IPS-18c (cell line): Measurements from ENCODE around the gene RPL32.

ENCODE experiments used
- H3K4me3 ChIP-seq: 2 replicates; pipeline ENCODE4 v1.7.0; 2013; ENCODE audit warnings: low read depth, mild to moderate bottlenecking, low read length, moderate library complexity; ENCODE audit not compliant: insufficient read depth
- H3K9me3 ChIP-seq: one replicate; pipeline ENCODE4 v1.6.1; 2013; ENCODE audit warnings: mild to moderate bottlenecking, low read length, moderate library complexity; ENCODE audit not compliant: control insufficient read depth, insufficient read depth

Gene RPL32

DNA sequence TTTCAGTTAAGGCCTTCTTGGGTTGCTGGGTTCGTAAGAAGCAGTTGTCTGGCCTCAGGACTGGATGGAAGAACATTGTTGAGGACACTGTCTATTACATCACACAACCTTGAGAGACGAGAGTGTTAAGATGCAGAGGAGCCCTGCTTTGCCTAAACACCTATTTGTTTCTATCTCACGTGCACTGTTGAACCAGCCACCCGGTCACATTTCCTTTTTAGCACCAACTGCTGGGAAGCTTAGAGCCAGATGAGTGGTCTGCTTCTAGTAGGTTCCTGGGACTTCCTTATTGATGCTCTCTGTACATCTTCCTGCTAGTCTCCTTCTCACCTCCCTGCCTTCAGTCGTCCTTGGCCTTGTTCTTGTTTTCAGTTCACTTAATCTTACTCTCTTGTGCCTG is 22.6 kb downstream of the RPL32 start:
- Histone ChIP-seq H3K4me3 (no peak overlapping the region), H3K9me3 (no peaks in the 10 kb centered on the region)

DNA sequence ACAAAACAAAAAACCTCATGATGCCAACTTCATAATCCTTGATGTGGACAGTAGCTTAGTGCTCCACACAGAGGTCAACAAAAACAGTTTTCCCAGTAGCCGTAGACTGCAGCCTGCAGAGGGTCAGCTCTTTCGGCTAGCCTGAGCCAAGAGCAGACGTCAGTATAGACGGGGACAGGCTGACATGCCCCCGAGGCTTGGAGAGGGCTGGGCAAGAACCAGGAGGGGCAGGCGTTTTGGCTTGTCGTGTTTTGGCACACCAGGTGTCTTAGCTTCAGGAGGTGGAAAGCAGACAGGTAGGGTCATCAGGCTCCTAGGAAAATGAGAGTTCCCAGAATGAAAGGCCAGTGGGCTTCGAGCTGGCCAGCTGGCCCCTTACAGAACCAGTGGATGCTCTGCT is 23.1 kb downstream of the RPL32 start:
- Histone ChIP-seq H3K4me3 (no peak overlapping the region), H3K9me3 (no peaks in the 10 kb centered on the region)

DNA sequence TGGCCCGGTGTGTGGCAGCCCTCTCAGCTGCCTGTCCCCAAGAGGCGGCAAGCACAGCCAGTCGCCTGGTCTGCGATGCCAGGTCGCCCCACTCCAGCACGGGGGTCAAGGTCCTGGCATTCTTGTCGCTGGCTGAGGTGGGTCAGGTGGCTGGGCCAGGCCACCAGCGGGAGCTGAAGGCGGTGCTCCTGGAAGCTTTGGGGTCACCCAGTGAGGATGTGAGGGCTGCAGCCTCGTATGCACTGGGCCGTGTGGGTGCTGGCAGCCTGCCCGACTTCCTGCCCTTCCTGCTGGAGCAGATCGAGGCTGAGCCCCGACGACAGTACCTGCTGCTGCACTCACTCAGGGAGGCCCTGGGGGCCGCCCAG is 24.0 kb downstream of the RPL32 start:
- Histone ChIP-seq H3K4me3 (no peak overlapping the region; the same call in 1 of the 2 replicates), H3K9me3 (no peaks in the 10 kb centered on the region)

DNA sequence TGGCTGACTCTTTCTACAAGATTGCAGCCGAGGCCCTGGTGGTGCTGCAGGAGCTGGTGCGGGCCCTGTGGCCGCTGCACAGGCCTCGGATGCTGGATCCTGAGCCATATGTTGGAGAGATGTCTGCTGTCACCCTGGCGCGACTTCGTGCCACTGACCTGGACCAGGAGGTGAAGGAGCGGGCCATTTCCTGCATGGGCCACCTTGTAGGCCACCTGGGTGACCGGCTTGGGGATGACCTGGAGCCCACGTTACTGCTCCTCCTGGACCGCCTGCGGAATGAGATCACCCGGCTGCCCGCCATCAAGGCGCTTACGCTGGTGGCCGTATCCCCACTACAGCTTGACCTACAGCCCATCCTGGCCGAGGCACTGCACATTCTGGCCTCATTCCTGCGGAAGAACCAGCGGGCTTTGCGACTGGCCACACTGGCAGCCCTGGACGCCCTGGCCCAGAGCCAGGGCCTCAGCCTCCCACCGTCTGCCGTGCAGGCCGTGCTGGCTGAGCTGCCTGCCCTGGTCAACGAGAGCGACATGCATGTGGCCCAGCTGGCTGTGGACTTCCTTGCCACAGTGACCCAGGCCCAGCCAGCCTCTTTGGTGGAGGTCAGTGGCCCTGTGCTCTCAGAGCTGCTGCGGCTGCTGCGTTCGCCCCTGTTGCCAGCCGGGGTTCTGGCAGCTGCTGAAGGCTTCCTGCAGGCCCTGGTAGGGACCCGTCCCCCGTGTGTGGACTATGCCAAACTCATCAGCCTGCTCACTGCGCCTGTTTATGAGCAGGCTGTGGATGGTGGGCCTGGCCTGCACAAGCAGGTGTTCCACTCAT is 24.6 kb downstream of the RPL32 start:
- H3K4me3 ChIP-seq = no peak overlapping the region

DNA sequence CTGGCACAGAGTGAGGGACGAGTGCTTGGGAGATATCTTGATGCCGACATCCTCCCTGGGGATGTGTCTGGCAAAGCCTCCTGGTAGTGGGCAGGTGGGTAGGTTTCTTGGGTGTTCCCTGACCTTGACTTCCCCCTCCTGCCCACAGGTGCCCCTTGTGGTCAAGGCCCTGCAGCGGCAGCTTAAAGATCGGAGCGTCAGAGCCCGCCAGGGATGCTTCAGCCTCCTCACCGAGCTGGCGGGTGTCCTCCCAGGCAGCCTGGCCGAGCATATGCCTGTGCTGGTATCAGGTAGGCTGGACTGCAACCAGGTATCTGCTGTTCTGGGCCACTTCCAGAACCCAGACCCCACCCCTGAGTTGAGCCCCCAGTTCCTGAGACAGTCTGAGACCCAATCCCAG is 25.6 kb downstream of the RPL32 start:
- H3K4me3 ChIP-seq = no peak overlapping the region
- H3K9me3 ChIP-seq = no peaks in the 10 kb centered on the region

More for the DNA sequence above, 24.6 kb downstream of the RPL32 start:
- no peaks in the 10 kb centered on the region for H3K9me3 ChIP-seq

DNA sequence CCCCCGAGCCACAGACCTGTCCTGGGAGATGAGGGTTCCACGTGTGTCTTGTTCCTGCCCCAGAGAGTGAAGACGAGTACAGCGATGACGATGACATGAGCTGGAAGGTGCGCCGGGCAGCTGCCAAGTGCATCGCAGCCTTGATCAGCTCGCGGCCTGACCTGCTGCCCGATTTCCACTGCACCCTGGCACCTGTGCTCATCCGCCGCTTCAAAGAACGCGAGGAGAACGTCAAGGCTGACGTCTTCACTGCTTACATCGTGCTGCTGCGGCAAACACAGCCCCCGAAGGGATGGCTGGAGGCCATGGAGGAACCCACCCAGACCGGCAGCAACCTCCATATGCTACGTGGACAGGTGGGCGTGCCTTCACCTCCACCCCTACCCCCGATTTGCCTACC is 26.3 kb downstream of the RPL32 start:
- Histone ChIP-seq H3K9me3 (no peaks in the 10 kb centered on the region), H3K4me3 (no peak overlapping the region)

DNA sequence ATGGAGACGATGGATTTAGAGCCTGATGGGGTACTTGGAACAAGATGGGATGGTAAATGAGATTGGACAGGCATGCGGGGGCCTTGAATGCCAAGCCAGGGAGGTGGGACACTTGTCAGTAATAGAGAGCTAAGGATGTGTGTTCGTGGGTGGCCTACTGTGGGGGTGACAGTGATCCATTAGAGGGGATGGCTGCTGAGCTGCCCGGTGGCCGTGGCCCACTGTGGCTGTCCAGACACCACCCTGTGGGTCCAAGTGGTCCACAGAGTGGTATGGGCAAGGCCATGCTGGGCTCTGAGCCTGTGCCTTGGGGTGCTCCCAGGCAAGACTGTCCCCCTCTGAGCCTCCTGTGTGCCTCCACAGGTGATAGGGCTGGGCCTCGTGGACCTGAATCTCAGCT is 27.4 kb downstream of the RPL32 start:
- no peaks in the 10 kb centered on the region for H3K9me3 ChIP-seq
- no peak overlapping the region for H3K4me3 ChIP-seq

DNA sequence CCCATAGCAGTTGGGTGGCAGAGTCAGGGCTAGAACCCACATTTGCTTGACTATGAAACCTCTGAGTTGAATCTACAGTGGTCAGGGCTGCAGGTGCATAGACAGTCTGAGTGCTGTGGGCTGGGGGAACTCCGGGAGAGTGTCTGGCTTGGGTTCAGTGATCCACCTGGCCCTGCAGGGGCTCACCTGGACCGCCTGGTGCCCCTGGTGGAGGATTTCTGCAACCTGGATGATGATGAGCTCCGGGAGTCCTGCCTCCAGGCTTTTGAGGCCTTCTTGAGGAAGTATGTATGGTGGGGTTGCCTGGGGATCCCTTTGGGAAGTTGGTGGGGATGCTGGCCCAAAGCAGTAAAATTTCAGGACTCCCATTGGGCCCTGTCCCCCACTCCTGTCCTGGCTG is 28.6 kb downstream of the RPL32 start:
- Histone ChIP-seq H3K9me3 (no peaks in the 10 kb centered on the region), H3K4me3 (no peak overlapping the region)

DNA sequence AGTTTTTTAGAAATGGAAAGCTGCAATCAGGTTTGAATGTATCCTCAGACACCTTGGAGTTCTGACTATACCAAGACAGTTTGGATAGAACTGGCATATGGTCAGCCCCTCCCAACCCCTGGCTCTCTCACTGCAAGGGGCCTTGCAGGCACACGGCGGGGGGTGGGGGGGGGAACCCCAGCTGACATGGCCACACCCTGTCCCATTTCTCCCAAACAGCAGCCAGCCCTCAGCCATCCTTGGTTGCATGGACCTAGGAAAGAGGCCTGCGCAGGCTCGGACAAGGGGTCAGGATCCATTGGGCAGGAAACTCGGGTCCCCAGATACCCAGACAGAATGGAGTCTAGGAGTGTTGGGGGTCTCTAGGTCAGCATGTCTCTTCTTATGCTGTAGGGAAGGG is 30.4 kb downstream of the RPL32 start:
- Histone ChIP-seq H3K4me3 (no peak overlapping the region), H3K9me3 (no peaks in the 10 kb centered on the region)

DNA sequence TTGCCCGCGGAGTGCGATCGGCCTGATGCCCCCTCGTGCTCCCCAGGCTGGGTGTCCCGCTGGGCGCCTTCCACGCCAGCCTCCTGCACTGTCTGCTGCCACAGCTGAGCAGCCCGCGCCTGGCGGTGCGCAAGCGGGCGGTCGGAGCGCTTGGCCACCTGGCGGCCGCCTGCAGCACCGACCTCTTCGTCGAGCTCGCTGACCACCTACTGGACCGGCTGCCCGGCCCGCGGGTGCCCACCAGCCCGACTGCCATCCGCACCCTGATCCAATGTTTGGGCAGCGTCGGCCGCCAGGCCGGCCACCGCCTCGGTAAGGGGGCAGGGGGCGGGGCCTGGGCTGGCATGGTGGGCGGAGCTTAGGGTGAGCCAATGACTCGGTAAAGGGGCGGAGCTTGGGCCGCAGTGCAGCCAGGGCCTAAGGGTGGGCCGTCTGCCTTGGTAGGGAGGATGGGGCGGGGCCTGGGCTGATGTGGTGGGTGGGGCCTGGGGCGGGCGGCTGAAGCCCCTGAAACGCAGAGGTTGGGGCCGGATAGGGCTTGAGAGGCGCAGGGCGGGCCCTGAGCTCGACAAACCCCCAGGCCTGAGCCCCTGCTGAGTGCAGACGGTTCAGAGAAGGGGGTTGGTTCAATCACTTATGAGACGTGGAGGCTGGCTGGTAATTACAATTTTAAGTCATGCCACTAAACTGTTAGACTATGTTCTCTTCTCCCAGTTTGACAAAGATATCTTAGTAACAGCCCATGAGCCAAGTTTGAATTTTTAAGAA is 31.2 kb downstream of the RPL32 start:
- H3K9me3 ChIP-seq = no peaks in the 10 kb centered on the region

DNA sequence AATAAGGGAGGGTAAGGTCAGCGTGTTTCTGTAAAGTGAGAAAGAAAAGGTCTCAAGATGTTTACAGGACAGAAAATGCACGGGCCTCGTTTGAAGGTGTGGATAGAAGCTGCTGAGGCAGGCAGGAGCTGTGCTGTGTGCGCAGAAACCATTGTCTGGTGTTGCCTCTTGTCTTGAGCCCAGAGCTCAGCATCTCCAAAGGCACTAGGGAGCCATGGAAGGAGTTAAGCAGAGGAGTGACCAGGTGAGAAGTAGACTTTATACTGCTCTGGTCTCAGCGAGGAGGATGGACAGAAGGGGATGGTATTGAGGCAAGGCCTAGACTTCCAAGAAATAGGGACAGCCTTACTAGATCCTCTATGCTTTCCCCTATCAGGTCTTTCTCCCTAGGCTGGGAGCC is 31.9 kb downstream of the RPL32 start:
- Histone ChIP-seq H3K4me3 (peak overlapping the region; percentile 72), H3K9me3 (no peaks in the 10 kb centered on the region)

More for the DNA sequence above, 31.2 kb downstream of the RPL32 start:
- peak overlapping the region; percentile 72 for H3K4me3 ChIP-seq

DNA sequence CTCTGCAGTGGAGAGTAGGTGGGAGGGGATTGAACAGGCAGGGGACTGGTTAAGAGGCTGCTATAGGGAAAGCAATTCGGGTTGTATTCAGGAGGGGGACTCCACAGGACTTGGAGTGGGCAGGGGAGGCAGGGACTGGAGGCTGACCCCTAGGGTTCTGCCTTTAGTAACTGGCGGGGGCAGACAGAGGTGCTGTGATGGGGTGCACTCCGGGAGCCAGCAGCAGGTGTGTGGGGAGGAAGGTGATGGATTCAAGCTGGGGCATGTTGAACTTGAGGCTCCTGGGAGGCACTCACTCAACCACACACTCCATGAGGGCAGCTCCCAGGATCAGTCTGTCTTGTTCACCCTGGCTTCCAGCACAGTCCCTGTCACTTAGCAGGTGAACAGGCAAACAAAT is 32.4 kb downstream of the RPL32 start:
- Histone ChIP-seq H3K4me3 (no peak overlapping the region), H3K9me3 (no peaks in the 10 kb centered on the region)

DNA sequence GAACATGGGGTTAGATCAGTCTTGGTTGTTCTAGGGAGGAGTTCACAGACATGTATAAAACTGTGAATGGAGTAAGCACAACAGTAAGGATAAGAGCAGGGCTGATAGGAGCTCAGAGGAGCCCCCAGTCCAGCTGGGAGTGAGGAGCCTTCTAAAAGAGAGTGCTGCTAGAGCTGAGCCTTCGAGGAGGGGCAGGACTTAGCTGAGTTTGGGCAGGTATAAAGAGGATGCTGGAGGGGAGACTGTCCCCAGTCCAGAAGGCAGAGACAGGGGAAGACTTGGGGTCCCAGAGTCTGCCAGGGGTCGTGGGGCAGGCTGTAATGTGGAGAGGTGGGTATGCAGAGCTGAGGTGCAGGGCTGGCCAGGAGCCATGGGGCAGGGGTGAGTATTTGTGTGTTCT is 32.8 kb downstream of the RPL32 start:
- Histone ChIP-seq H3K9me3 (no peaks in the 10 kb centered on the region), H3K4me3 (no peak overlapping the region)

DNA sequence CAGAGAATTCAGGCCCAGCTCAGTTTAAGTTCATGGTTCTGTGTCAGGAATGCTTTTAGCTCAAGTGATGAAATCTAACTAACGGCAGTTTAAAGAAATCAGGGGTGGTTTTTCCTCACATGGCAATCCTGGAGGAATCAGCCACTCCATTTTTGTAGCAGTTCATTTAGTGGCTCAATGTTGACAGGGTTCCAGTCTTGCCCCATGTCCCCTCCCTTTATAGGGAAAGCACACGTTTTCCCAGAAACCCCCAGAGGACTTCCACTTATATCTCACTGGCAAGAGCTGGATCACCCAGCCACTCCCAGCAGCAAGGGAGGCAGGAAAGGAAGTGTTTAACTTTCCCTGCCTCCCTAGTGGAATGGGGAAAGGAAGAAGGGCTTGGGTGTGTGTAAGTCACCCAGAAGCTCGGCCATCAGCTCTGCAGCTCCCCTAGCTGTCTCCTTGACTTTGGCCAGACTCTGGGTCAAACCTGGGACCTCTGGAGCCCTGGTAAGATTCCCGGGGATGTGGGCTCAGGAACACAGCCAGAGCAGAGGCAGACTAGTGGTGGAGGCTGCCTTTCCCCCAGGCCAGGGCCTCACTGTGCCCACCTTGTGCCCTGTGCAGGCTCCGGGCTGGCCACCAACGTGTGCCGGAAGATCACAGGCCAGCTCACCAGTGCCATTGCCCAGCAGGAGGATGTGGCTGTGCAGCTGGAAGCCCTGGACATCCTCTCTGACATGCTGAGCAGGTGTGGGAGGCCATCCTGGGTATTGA is 33.6 kb downstream of the RPL32 start:
- H3K9me3 ChIP-seq = no peaks in the 10 kb centered on the region
- H3K4me3 ChIP-seq = no peak overlapping the region

DNA sequence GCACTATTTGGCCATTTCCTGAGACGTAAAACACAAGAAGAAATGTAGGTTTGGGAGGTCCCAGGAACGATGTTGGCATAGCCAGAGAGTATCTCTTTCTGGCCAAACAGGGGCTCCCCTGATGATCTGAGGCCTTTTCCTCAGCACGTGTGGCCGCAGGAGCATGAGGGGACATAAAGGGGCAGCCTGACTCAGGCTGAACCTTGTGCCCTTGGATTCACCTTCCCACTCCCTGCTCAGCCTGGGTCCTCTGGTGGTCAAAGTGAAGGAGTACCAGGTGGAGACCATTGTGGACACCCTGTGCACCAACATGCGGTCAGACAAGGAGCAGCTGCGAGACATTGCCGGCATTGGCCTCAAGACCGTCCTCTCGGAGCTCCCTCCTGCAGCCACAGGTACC is 34.3 kb downstream of the RPL32 start:
- Histone ChIP-seq H3K9me3 (no peaks in the 10 kb centered on the region), H3K4me3 (no peak overlapping the region)

DNA sequence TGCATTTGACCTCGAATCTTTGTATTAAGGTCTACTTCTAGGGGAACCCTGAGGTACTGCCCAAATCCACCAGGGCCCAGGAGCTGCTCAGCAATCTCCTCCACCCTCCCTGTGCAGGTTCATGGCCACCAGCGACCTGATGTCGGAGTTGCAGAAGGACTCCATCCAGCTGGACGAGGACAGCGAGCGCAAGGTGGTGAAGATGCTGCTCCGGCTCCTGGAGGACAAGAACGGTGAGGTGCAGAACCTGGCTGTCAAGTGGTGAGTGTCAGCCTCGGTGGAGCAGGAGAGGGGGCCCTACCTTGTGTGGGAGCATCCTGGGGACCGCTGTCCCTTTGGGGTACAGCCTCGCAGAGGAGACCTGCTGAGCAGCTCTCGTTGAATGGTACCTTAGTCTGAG is 38.0 kb downstream of the RPL32 start:
- H3K4me3 ChIP-seq = no peak overlapping the region

DNA sequence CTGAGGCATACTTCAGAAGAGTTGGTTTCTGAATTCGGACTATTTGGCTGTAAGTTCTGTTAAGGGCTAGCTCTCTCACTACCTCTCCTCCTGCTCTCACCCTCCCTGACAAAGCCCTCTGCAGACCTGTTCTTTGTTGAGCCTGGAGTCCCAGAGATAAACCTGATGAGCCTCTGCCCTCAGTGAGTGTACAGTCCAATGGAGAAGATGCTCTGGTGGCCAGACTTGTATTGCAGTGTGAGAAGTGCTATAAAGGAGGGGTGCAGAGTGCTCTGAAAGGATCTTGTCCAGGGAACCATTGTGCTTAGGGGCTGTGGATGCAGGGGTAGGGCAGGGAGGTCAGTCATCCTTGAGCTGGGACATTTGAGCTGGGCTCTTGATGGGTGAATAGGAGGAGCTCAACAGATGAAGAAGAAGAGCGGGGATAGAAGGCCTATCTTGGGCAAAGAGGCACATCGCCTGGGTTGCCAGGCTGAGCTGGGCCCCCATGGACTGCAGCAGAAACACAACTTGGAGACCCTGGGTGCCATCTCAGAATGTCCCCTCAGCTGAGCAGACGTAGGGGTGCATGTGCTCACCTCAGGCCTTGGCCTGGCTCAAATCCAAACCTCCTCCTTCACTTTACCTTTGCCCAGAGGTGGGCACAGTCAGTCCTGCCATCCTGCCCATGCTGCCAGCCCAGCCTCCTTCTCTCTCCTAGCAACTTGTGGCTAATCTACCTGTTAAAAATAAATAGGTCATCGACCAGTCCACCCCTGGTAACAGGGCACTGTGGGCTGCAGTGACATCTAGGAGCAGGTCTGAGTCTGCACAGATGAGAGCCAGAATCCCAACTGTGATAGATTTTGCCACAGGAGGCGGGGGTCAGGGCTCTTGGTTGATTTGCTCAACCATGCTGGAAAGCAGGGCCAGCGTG is 41.6 kb downstream of the RPL32 start:
- Histone ChIP-seq H3K9me3 (no peaks in the 10 kb centered on the region), H3K4me3 (no peak overlapping the region)

More for the DNA sequence above, 38.0 kb downstream of the RPL32 start:
- H3K9me3 ChIP-seq = no peaks in the 10 kb centered on the region
